Skeletal muscle tissue (tissue), 1 donor: Measurements from ENCODE around the gene SFT2D1. TPM values are rescaled to one million over a fixed set of nuclear protein-coding genes. Genes with fewer than 3 reads are reported as not detected.

Experiments used
- total RNA-seq: library from RNA; depleted of rRNA; stranded (reverse); fragments of >200 nt; gene quantifications from one replicate; pipeline ENCODE4 v1.2.3, GENCODE V29; 2014

The SFT2D1 gene
- total RNA-seq, 1 donor from 2014 or later: 20.9 TPM

Other genes starting within 250 kb of the SFT2D1 start
- not detected for gene TBXT, start 174.7 kb downstream of the SFT2D1 start, total RNA-seq
- gene PRR18, start 34.2 kb downstream of the SFT2D1 start, total RNA-seq: 0.52 TPM
- 88.2 TPM for gene MPC1, start 40.4 kb upstream of the SFT2D1 start, total RNA-seq
- 1.0 TPM for gene RAMACL, start 244.1 kb upstream of the SFT2D1 start, total RNA-seq